Activated CD4-positive, alpha-beta T cell treated with anti-CD3 and anti-CD28 coated beads, Interleukin-2, amount 50 U/mL, for 1 hour (primary cell): ENCODE results near the gene AK9.
"Not testable (repeated sequence)": the region's sequence is repeated elsewhere in the genome, so short reads cannot be mapped to it uniquely, and the experiment has no call there.

Experiments
- DNase-seq: peaks from one replicate; pipeline ENCODE4 v3.0.0-alpha.2; 2020

AK9 gene

DNA sequence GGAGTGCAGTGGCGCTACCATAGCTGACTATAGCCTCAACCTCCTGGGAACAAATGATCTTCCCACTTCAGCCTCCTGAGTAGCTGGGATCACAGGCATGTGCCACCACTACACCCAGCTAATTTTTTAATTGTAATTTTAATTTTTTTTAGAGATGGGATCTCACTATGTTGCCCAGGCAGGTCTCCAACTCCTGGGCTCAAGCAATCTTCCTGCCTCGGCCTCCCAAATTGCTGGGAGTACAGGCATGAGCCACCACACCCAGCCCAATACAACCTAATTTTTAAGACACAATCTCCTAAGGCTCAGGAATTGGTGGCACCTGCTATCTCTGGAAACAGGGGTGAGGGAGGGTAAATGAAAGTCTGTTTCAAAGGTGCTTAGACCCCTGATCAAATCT is 213.8 kb downstream of the AK9 start:
- no peak for DNase-seq

GRCh38 chr6:109475625-109476024 is 215.4 kb downstream of the AK9 start:
- no peak for DNase-seq

DNA sequence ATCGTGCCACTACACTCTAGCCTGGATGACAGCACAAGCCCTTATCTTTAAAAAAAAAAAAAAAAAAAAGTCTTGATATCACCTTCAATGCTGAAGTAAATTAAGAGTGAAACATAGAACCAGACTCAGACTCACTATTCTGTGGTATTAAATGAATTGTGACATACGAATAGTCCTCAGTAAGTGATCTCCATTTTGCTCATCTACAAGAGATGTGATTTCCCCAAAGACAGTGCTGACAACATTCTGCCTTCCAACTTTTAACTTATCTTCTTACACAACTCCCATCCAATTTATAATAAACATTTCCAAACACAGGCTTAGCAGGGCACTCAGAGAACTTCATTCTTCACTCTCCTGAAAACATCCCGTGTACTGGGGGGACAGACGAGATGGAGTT is 216.0 kb downstream of the AK9 start:
- DNase-seq, result no peak

- DNase-seq, result no peak
Observed at GRCh38 chr6:109473120-109473519, 217.9 kb downstream of the AK9 start.

- DNase-seq, result no peak
Observed at GRCh38 chr6:109472132-109472995, 218.6 kb downstream of the AK9 start.

DNA sequence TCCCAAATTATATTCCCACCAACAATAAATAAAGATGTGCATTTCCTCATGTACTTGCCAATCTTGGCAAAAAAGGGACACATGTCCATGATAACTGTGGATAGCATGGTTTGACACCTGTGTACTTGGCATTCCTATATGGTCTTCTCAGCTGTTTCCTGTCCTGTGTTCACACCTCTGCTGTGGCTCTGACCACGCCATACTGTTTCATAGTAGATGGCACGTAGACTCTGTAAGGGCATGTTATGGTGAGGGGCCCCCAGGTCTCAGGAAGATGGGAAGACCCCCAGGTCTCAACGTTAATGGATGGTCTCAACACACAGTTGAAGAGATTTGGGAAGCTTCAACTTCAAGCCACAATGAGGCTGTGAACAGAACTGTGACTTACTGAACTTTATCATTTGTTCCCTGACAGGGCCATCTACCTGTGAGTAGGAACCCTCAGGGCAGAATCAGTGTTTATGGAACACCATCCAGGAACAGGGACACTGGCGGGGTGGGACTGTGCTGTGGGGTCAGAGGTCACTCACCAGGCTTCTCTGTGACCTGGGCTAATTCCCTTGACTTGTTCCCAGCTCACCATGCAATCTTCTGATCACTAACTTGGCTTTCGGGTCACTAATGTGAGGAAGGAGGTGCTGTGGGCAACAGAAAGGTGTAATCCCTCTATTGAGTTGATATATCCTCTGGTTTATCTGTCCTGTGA is 219.7 kb downstream of the AK9 start:
- DNase-seq, result no peak

DNA sequence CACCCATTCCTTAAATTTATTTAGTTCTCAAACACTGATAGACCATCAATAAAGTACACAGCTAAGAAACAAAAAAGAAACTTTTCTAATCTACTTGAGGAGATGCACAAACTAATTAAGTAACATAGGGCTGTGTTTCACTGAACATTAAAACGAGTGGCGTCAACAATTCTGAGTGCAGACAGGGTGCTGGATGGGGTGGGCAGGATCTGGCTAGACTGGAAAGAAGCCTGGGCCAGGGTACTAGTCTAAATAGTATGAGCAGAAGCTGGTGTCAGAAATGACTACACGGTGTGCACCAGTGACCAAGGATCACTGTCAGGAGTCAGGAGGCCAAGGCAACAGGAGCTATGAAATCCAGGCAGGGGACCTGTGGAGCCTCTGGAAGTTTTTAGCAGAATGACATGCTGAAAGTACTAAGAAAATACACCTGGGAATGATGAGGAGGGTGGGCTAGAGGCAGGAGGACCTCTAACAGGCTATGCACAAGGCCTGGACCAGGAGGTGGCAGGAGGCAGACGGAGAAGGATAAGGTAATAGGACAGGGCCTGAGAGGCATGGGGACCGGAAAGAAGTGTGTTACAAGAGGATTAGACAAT is 221.3 kb downstream of the AK9 start:
- DNase-seq, result no peak

DNA sequence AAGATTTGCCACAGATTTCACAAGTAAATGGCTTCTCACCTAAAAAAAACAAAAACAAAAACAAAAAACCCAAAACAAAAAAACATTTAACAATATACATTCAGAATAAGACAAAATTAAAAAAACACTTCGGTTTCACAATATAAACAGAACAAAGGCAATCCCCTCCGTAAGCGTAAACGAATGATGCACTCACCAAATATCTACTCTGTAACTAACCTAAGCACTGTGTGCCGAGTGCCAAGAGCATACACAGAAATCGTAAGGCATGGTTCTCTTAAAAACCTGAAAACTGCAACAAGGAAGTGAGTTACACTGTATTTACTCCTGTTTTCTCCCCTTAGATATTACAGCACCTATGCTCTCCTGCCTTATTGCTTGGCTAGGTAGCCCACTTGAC is 223.3 kb downstream of the AK9 start:
- no peak for DNase-seq

GRCh38 chr6:109466212-109466923 is 224.6 kb downstream of the AK9 start:
- DNase-seq, result no peak

DNA sequence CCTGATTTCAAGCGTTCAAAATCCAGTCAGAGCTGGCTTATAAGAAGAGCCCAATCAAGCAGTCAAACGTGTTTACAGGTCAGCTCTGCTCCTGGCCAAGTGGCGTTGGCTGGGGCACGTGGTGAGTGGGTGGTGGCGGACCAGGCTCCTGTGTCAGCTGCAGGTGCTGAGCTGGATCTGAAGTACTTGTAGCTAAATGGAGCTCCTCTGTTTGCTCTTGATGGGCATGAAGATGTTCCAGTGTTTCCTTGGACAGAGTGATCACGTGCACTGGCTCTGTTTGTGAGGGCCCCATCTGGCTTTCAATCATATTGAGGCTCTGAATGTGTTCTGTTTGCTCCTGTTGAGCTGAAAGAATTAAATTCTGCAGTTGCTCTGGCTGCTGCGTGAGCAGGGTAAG is 225.2 kb downstream of the AK9 start:
- DNase-seq, result no peak

- DNase-seq, result no peak
Observed at GRCh38 chr6:109461733-109462526, 229.1 kb downstream of the AK9 start.

GRCh38 chr6:109461205-109461604 is 229.8 kb downstream of the AK9 start:
- not testable (repeated sequence) for DNase-seq

- DNase-seq, result no peak
Observed at GRCh38 chr6:109460161-109460829, 230.7 kb downstream of the AK9 start.

DNA sequence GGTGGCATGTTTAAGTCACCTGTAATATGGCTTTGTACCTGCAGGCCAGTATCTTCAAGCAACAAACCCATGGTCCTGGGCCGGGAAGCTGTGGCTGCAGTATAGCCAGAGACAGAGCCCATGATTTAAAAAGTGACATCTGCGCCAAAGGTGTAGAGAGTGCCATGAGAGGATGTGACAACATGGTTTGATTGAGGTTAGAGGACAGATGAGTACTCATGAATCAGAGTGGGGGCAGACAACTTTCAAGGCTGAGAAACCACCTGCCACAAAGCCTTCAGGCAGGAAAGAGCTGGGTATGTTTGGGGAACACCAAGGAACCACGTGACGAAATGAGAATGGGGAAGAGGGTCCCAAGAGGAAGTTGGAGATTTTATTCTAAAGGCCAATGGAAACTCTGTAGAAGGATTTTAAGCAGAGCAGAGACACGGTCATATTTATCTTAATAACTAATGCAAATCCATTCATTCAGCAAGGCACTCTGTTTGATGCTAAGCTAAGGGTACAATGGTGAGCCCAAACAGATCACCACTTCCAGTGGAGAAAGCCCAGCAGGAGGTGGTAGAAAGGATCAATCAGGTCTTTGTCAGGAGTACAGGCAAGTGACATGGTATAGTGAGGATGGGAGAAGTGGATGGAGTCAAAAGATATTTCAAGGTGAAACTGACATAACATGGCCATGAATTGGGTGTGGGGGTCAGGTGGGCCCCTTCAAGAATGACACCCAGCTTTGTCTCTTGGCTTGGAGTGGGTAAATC is 232.0 kb downstream of the AK9 start:
- no peak for DNase-seq

- no peak for DNase-seq
Observed at GRCh38 chr6:109457562-109457996, 233.4 kb downstream of the AK9 start.

DNA sequence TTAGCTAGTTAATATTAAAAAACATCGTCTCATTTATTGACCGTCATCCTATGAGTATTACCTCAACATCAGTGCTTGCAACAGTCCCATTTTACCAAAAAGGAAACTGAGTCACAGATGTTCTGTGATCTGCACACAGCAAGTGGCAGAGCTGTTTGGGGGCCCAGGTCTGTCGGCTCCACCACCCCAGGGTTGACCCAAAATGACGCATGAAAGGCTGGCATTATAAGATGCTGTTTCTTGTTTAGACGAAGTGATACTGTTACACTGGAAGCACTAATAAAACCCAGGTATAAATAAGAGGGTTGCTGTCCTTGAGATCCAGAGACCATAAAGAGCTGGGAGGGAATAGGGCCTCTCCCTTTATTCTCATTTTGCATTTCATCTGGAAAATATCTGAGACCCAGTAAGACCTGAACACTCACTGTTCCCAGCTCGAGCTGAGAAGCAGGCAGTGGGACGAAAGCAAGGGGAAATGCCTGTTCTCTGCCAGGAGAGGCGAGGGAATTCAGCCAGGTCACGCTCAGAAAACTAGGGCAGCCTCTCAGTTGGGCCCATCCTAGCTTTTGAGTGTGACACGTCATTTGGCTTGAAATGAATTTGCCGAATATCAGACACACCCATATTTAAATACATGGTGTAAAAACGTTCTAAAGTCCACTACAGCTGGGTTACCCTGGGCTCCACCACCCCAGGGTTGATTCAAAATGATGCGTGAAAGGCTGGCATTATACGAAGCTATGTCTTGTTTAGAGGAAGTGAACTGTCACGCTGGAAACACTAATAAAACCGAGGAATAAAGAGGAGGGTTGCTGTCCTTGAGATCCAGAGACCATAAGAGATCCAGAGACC is 234.1 kb downstream of the AK9 start:
- DNase-seq, result no peak

- DNase-seq, result no peak
Observed at GRCh38 chr6:109456111-109456583, 234.9 kb downstream of the AK9 start.

DNA sequence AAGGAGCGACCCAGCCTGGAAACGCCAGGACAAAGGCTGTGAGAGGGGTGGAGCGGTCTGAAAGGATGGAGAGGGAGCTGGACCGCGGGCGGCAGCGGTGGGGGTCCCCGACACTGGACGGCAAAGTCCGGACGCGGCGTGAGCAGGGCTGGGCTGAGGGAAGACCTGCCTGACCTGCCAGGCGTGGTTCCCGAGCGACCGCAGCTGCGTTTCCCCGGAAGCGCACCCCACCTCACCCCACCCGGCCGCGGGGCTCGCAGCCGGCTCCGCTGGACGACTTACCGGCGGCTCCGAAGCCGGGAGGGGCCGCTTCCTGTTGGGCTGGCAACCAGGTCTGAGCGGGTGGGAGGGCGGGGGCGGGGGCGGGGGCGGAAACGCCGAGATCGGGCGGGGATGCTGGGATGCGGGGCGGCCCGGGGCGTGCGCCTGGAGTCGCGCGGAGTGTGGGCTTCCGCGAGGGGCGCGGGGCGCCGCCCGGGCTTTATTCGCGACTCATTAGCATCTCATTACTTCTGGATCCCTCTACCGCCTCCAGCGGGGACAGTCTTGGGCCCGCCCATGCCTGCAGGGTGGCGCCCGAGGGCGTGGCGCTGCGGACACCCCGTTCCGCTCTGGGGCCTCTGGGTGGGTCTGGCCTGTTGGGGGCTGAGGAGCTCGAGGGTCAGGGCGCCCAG is 235.4 kb downstream of the AK9 start, which contains the start of gene MICAL1:
Gene MICAL1, minus strand, starts transcription at position 336 of the 674 bp plus-strand sequence. CDS start 1,576 bp downstream, outside the sequence.
- DNase-seq, result peak; percentile 70
